Brain microvascular endothelial cell (primary cell): ENCODE results near the gene MRPS27.

Experiments used
- DNase-seq: peaks from one replicate; pipeline ENCODE4 v3.0.0-alpha.2; 2020
- H3K27ac ChIP-seq: fragments of 250-450 bp; sonication (Bioruptor Pico); 2 replicates; pipeline ENCODE4 v1.5.1; 2020; ENCODE audit warnings: mild to moderate bottlenecking, moderate library complexity
- H3K27me3 ChIP-seq: fragments of 250-450 bp; sonication (Bioruptor Pico); replicated peaks from 2 replicates; pipeline ENCODE4 v1.5.1; 2020; ENCODE audit warnings: mild to moderate bottlenecking
- H3K36me3 ChIP-seq: fragments of 250-450 bp; sonication (Bioruptor Pico); replicated peaks from 2 replicates; pipeline ENCODE4 v1.5.1; 2020; ENCODE audit warnings: mild to moderate bottlenecking
- H3K4me3 ChIP-seq: 2 replicates; pipeline ENCODE4 v1.5.1; 2011; ENCODE audit warnings: low read depth, mild to moderate bottlenecking, control low read depth, low read length, moderate library complexity
- CTCF ChIP-seq: IDR thresholded peaks from 2 replicates; pipeline ENCODE4 v1.5.1; 2011; ENCODE audit warnings: low read depth, mild to moderate bottlenecking, moderate library complexity, low read length, control low read depth, inconsistent platforms; ENCODE audit errors: missing control alignments
- in situ Hi-C: cut with HindIII; loops from 2 replicates; pipeline ENCODE4 v1.10.0; 2017; ENCODE audit warnings: low sequenced_read_pairs, low pct_ligation_motif_present

Gene MRPS27

GRCh38 chr5:72232838-72233237, 87.2 kb downstream of the MRPS27 start:
- H3K27me3 ChIP-seq = no peaks in the 10 kb centered on the region
- H3K4me3 ChIP-seq = no peak overlapping the region
- TF ChIP-seq CTCF = no peak
- no peaks in the 10 kb centered on the region for H3K36me3 ChIP-seq
- in situ Hi-C loops = no loop called here
- no peak overlapping the region for H3K27ac ChIP-seq
- DNase-seq = no peak

GRCh38 chr5:72231991-72232703, 87.9 kb downstream of the MRPS27 start:
- H3K36me3 ChIP-seq = no peaks in the 10 kb centered on the region
- no peak for DNase-seq
- no peak overlapping the region for H3K4me3 ChIP-seq
- no peak overlapping the region for H3K27ac ChIP-seq
- H3K27me3 ChIP-seq = no peaks in the 10 kb centered on the region
- no peak for TF ChIP-seq CTCF
- in situ Hi-C loops = no loop called here

GRCh38 chr5:72228960-72229359, 91.1 kb downstream of the MRPS27 start:
- Histone ChIP-seq H3K27me3 (no peaks in the 10 kb centered on the region), H3K27ac (no peak overlapping the region), H3K36me3 (peaks cover 9% of the 10 kb centered on the region), H3K4me3 (no peak overlapping the region)
- DNase-seq = no peak
- TF ChIP-seq CTCF = no peak
- in situ Hi-C loops = no loop called here

GRCh38 chr5:72226950-72227349, 93.1 kb downstream of the MRPS27 start:
- TF ChIP-seq CTCF = no peak
- in situ Hi-C loops = no loop called here
- H3K4me3 ChIP-seq = no peak overlapping the region
- DNase-seq = no peak
- no peak overlapping the region for H3K27ac ChIP-seq
- H3K36me3 ChIP-seq = peaks cover 12% of the 10 kb centered on the region
- no peaks in the 10 kb centered on the region for H3K27me3 ChIP-seq

- no peak for DNase-seq
- H3K36me3 ChIP-seq = peaks cover 18% of the 10 kb centered on the region
- in situ Hi-C loops = no loop called here
- H3K27ac ChIP-seq = peak overlapping the region; percentile 23
- no peaks in the 10 kb centered on the region for H3K27me3 ChIP-seq
- TF ChIP-seq CTCF = no peak
- no peak overlapping the region for H3K4me3 ChIP-seq
These were observed 94.3 kb downstream of the MRPS27 start for GRCh38 chr5:72225741-72226140.

- peak; percentile 74 for DNase-seq
- TF ChIP-seq CTCF = no peak
- Histone ChIP-seq H3K27me3 (no peaks in the 10 kb centered on the region), H3K27ac (peak overlapping the region; percentile 23), H3K4me3 (no peak overlapping the region), H3K36me3 (peaks cover 25% of the 10 kb centered on the region)
- in situ Hi-C loops = no loop called here
These were observed 95.0 kb downstream of the MRPS27 start for GRCh38 chr5:72224946-72225463.
